ENCODE results near the gene SPANXA2.
"Not testable (repeated sequence)": the region's sequence is repeated elsewhere in the genome, so short reads cannot be mapped to it uniquely, and the experiment has no call there.

DNA sequence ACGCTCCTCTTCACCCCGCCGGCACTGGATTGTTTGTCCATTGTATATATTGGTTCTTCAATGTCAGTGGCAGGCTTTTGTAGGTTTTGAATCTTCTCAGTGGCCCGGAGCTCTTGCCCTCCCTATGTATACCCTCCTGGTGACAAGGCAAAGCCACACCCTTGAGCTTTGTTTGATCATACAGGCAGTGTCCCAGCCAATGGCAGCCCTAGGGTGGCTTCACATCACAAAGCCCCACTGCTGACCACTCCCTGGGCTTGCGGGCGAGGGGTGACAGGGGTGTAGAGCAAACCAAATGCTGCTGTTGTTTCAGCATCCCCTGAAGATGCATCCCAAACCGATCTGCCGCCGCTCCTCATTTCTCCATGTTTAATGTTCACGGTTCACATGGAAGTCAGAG is 4.9 kb upstream of the SPANXA2 start, which contains the start of gene SPANXA1:
- TF ChIP-seq, protein P1, sequence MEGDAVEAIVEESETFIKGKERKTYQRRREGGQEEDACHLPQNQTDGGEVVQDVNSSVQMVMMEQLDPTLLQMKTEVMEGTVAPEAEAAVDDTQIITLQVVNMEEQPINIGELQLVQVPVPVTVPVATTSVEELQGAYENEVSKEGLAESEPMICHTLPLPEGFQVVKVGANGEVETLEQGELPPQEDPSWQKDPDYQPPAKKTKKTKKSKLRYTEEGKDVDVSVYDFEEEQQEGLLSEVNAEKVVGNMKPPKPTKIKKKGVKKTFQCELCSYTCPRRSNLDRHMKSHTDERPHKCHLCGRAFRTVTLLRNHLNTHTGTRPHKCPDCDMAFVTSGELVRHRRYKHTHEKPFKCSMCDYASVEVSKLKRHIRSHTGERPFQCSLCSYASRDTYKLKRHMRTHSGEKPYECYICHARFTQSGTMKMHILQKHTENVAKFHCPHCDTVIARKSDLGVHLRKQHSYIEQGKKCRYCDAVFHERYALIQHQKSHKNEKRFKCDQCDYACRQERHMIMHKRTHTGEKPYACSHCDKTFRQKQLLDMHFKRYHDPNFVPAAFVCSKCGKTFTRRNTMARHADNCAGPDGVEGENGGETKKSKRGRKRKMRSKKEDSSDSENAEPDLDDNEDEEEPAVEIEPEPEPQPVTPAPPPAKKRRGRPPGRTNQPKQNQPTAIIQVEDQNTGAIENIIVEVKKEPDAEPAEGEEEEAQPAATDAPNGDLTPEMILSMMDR (IDR thresholded peaks at IDR 0.05; ENCODE audit: low read depth, low read length, poor library complexity, severe bottlenecking), result not testable (repeated sequence)
- TF ChIP-seq EZH2phosphoT487 (IDR thresholded peaks at IDR 0.05; ENCODE audit: borderline replicate concordance, low read length), result not testable (repeated sequence)
